H1 (cell line): ENCODE measurements around the gene KCNIP3. TPM values are rescaled to one million over a fixed set of nuclear protein-coding genes. Genes with fewer than 3 reads are reported as not detected.
A peak's percentile ranks its signal among the peaks of the same experiment; 100 is the strongest.

Experiments used
- CTCF ChIA-PET: fragments of 300-600 bp; sonication (Branson Sonifier 250); formaldehyde crosslinking; loops from one replicate; lab custom pipeline; 2021; ENCODE audit not compliant: partially characterized antibody; lab: Charles Lee
- POLR2A ChIA-PET: fragments of 300-600 bp; sonication (Branson Sonifier 250); formaldehyde crosslinking; loops from one replicate; lab custom pipeline; 2021; ENCODE audit warnings: inconsistent platforms; ENCODE audit not compliant: partially characterized antibody; lab: Charles Lee
- DNase-seq, 2 experiments: peaks; one replicate each; pipeline versions ENCODE4 v3.0.0 to v3.0.0-alpha.2; 2010 to 2022; ENCODE audit warnings: low spot score in 2 of 2, low read depth in 1 of 2, mixed read lengths in 1 of 2
- FAIRE-seq: peaks from 2 replicates; lab custom pipeline; 2011; peaks lifted over from hg19 to GRCh38; lab: Jason Lieb, UNC
- H2AFZ ChIP-seq: 2 replicates; pipeline ENCODE4 v1.8.1; 2012; ENCODE audit warnings: low read length, inconsistent platforms
- H2AK5ac ChIP-seq: 2 replicates; pipeline ENCODE4 v1.6.1; 2013; ENCODE audit warnings: low read depth, low read length
- H2BK120ac ChIP-seq: replicated peaks from 2 replicates; pipeline ENCODE3; 2013; ENCODE audit warnings: low read depth, low read length, inconsistent platforms
- H2BK12ac ChIP-seq: 2 replicates; pipeline ENCODE4 v1.6.1; 2013; ENCODE audit warnings: low read depth, low read length
- H2BK15ac ChIP-seq: 2 replicates; pipeline ENCODE4 v1.6.1; 2013; ENCODE audit warnings: low read length
- H2BK20ac ChIP-seq: 2 replicates; pipeline ENCODE4 v1.6.1; 2013; ENCODE audit warnings: low read length
- H2BK5ac ChIP-seq: 2 replicates; pipeline ENCODE4 v1.6.1; 2013; ENCODE audit warnings: low read depth, low read length
- H3K14ac ChIP-seq: 2 replicates; pipeline ENCODE4 v1.6.1; 2013; ENCODE audit warnings: inconsistent platforms; ENCODE audit not compliant: insufficient read length
- H3K18ac ChIP-seq: 2 replicates; pipeline ENCODE4 v1.6.1; 2013; ENCODE audit warnings: low read length; ENCODE audit errors: extremely low read depth
- H3K23ac ChIP-seq: 2 replicates; pipeline ENCODE4 v1.6.1; 2013; ENCODE audit warnings: inconsistent platforms; ENCODE audit not compliant: insufficient read length
- H3K23me2 ChIP-seq: 2 replicates; pipeline ENCODE4 v1.6.1; 2013; ENCODE audit warnings: low read depth, low read length
- H3K27ac ChIP-seq: 2 replicates; pipeline ENCODE4 v1.6.1; 2011; ENCODE audit warnings: low read depth, low read length, inconsistent platforms
- H3K27me3 ChIP-seq, 4 experiments: replicated peaks in 1 of 4; 1 replicate in 1 of 4; 2 replicates in 3 of 4; pipeline versions ENCODE4 v1.6.1 to v1.8.1; 2011 to 2013; ENCODE audit warnings: low read length in 3 of 4, mild to moderate bottlenecking in 3 of 4, inconsistent platforms in 2 of 4, mixed read lengths in 2 of 4, moderate library complexity in 1 of 4; ENCODE audit not compliant: control insufficient read depth in 3 of 4, insufficient read depth in 3 of 4; ENCODE audit errors: extremely low read depth in 1 of 4
- H3K36me3 ChIP-seq, 4 experiments: 2 replicates each; pipeline versions ENCODE4 v1.6.1 to v1.8.1; 2011 to 2013; ENCODE audit warnings: mild to moderate bottlenecking in 4 of 4, low read length in 3 of 4, moderate library complexity in 2 of 4, control low read depth in 1 of 4, inconsistent platforms in 1 of 4; ENCODE audit not compliant: insufficient read depth in 4 of 4, control insufficient read depth in 2 of 4
- H3K4ac ChIP-seq: replicated peaks from 2 replicates; pipeline ENCODE3; 2013; ENCODE audit warnings: low read length, low read depth, mixed read lengths, inconsistent platforms; ENCODE audit not compliant: insufficient read length
- H3K4me1 ChIP-seq, 4 experiments: replicated peaks in 1 of 4; 1 replicate in 1 of 4; 2 replicates in 3 of 4; pipeline versions ENCODE4 v1.6.1 to v1.8.1; 2011 to 2013; ENCODE audit warnings: low read length in 3 of 4, inconsistent platforms in 2 of 4, mixed read lengths in 1 of 4; ENCODE audit not compliant: insufficient read depth in 4 of 4, control insufficient read depth in 3 of 4
- H3K4me2 ChIP-seq, 2 experiments: 2 replicates each; pipeline versions ENCODE4 v1.6.1 to v1.8.1; 2011 to 2013; ENCODE audit warnings: low read depth in 2 of 2, low read length in 2 of 2, control low read depth in 1 of 2, inconsistent platforms in 1 of 2, mild to moderate bottlenecking in 1 of 2; ENCODE audit not compliant: insufficient read depth in 1 of 2
- H3K4me3 ChIP-seq, 4 experiments: fragments of 200-600, 300-600 bp in 1 of 4; sonication (generic), shearing (Covaris generic), sonication (Bioruptor Twin) in 1 of 4; 2 replicates each; pipeline versions ENCODE4 v1.5.1 to v1.8.1; 2011 to 2016; ENCODE audit warnings: low read length in 4 of 4, low read depth in 3 of 4, control low read depth in 2 of 4, inconsistent platforms in 2 of 4, mild to moderate bottlenecking in 2 of 4, mixed read lengths in 1 of 4, moderate library complexity in 1 of 4; ENCODE audit not compliant: insufficient read depth in 2 of 4; ENCODE audit errors: extremely low read depth in 1 of 4
- H3K56ac ChIP-seq: replicated peaks from 2 replicates; pipeline ENCODE3; 2013; ENCODE audit warnings: low read depth, mild to moderate bottlenecking, mixed read lengths, low read length, inconsistent platforms; ENCODE audit not compliant: insufficient read length
- H3K79me1 ChIP-seq: 2 replicates; pipeline ENCODE4 v1.6.1; 2013; ENCODE audit warnings: low read depth, low read length, control low read depth
- H3K79me2 ChIP-seq, 2 experiments: 2 replicates each; pipeline versions ENCODE4 v1.6.1 to v1.8.1; 2012 to 2013; ENCODE audit warnings: low read length in 2 of 2, mild to moderate bottlenecking in 2 of 2, inconsistent platforms in 1 of 2; ENCODE audit not compliant: insufficient read depth in 2 of 2, control insufficient read depth in 1 of 2
- H3K9ac ChIP-seq, 4 experiments: replicated peaks in 1 of 4; 1 replicate in 1 of 4; 2 replicates in 3 of 4; pipeline versions ENCODE4 v1.6.1 to v1.8.1; 2011 to 2013; ENCODE audit warnings: low read depth in 3 of 4, low read length in 3 of 4, control low read depth in 2 of 4, mild to moderate bottlenecking in 2 of 4, moderate library complexity in 2 of 4, inconsistent platforms in 1 of 4; ENCODE audit errors: extremely low read depth in 1 of 4
- H3K9me3 ChIP-seq, 2 experiments: 2 replicates each; pipeline versions ENCODE4 v1.6.1 to v1.8.1; 2012 to 2013; ENCODE audit warnings: mild to moderate bottlenecking in 2 of 2, moderate library complexity in 2 of 2, control low read depth in 1 of 2, inconsistent platforms in 1 of 2, low read depth in 1 of 2, low read length in 1 of 2, mixed read lengths in 1 of 2; ENCODE audit not compliant: insufficient read depth in 2 of 2
- H4K20me1 ChIP-seq, 2 experiments: replicated peaks in 1 of 2; 2 replicates each; pipeline versions ENCODE3 to v1.8.1; 2011 to 2013; ENCODE audit warnings: inconsistent platforms in 2 of 2, low read length in 2 of 2, mild to moderate bottlenecking in 1 of 2; ENCODE audit not compliant: insufficient read depth in 2 of 2, control insufficient read depth in 1 of 2
- H4K5ac ChIP-seq: 2 replicates; pipeline ENCODE4 v1.6.1; 2013; ENCODE audit warnings: low read length, low read depth, mixed read lengths, inconsistent platforms; ENCODE audit not compliant: insufficient read length
- H4K8ac ChIP-seq: 2 replicates; pipeline ENCODE4 v1.8.0; 2013; ENCODE audit warnings: mild to moderate bottlenecking, moderate library complexity, low read length, inconsistent platforms; ENCODE audit not compliant: insufficient read depth; ENCODE audit errors: extremely low read depth
- H4K91ac ChIP-seq: replicated peaks from 2 replicates; pipeline ENCODE3; 2013; ENCODE audit warnings: low read length, mixed read lengths, inconsistent platforms; ENCODE audit not compliant: insufficient read length
- CEBPB ChIP-seq: IDR thresholded peaks from 2 replicates; pipeline ENCODE4 v1.6.1; 2012; ENCODE audit warnings: low read depth, low read length
- CTBP2 ChIP-seq: IDR thresholded peaks from 2 replicates; pipeline ENCODE4 v1.7.0; 2011; ENCODE audit warnings: borderline replicate concordance, mild to moderate bottlenecking, moderate library complexity, mixed read lengths, low read length; ENCODE audit not compliant: insufficient read depth, insufficient read length
- EZH2 ChIP-seq: fragments of 200-600 bp; sonication (generic); IDR thresholded peaks from 2 replicates; pipeline ENCODE4 v1.7.1; 2012; ENCODE audit warnings: low read depth, mild to moderate bottlenecking, moderate library complexity, low read length, inconsistent platforms; ENCODE audit not compliant: severe bottlenecking
- KDM4A ChIP-seq: IDR thresholded peaks from one replicate; pipeline ENCODE4 v1.7.1; 2012; ENCODE audit warnings: low read depth, mild to moderate bottlenecking, moderate library complexity, low read length, inconsistent platforms; ENCODE audit not compliant: severe bottlenecking
- POLR2AphosphoS5 ChIP-seq: IDR thresholded peaks from 2 replicates; pipeline ENCODE4 v1.6.1; 2011; ENCODE audit warnings: low read depth, low read length
- POU5F1 ChIP-seq: IDR thresholded peaks from 2 replicates; pipeline ENCODE4 v1.6.1; 2011; ENCODE audit warnings: low read depth, mild to moderate bottlenecking, low read length, moderate library complexity
- ZNF274 ChIP-seq: IDR thresholded peaks from 2 replicates; pipeline ENCODE4 v1.7.0; 2012; ENCODE audit warnings: low read length, borderline replicate concordance; ENCODE audit errors: extremely low read depth
- WGBS, 2 experiments: shearing (Covaris generic) in 1 of 2; methylation state at CpG; one replicate each; pipeline versions ENCODE4 v1.1.6 to v1.1.7; 2013 to 2015; ENCODE audit warnings: low lambda C conversion rate in 2 of 2, mixed read lengths in 2 of 2, inconsistent platforms in 1 of 2, low coverage in 1 of 2, missing lambda C conversion rate in 1 of 2; ENCODE audit not compliant: insufficient replicate concordance in 2 of 2, insufficient coverage in 1 of 2, insufficient read length in 1 of 2; ENCODE audit errors: extremely low coverage in 1 of 2, missing lambda C conversion rate in 1 of 2; 5-methylcytosine and 5-hydroxymethylcytosine counted together
- polyA plus RNA-seq, 7 experiments: library from polyadenylated mRNA; depleted of rRNA in 3 of 7; stranded (reverse) in 5 of 7; unstranded in 2 of 7; fragments of >200 nt in 5 of 7; fragments of 200-250 nt in 2 of 7; gene quantifications; 1 replicate in 5 of 7; 2 replicates in 1 of 7; 4 replicates in 1 of 7; pipeline versions ENCODE4 v1.2.1 to v1.2.3, GENCODE V29; 2011 to 2013; ENCODE audit warnings: missing spikeins in 2 of 7, mixed read lengths in 2 of 7
- total RNA-seq: library from RNA; stranded (reverse); fragmentation: NEBNext Ultra II Directional; extraction: Animal tissue kit (Norgen Biotek cat#: 25700); gene quantifications from 2 replicates; pipeline ENCODE4 v1.2.1, GENCODE V29; 2021

KCNIP3 gene
- total and polyA plus RNA-seq, 2 of the 8 experiments (the other 6 are each of a cell fraction or from before 2014, with no cell fraction given), result 0.33 to 1.9 TPM

DNA sequence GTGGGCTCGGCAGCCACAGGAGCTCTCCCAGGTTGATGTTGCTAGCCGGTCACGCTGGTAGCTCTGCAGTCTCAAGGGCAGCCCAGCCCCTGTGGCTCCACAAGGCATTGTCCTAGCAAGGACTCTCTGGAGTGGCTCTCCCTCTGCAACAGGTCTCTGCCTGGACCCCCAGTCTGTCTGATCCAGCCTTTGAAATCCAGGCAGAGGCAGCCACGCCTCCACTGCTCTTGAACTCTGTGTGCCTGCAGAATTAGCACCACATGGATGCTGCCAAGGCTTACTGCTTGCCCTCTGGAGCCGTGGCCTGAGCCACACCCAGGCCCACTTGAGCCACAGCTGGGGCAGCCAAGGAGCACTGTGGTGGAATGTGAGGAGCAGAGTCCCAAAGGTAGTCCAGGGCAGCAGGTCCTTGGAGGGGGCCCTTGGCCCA, 62.4 kb downstream of the KCNIP3 start:
- Histone ChIP-seq H2AFZ (no peak overlapping the region), H3K56ac (no peak overlapping the region), H4K91ac (no peak overlapping the region), H3K79me1 (no peaks in the 10 kb centered on the region), H3K4me1 (no peaks in the 10 kb centered on the region), H3K4ac (no peak overlapping the region), H3K27ac (no peak overlapping the region), H3K14ac (no peak overlapping the region), H2BK120ac (no peak overlapping the region), H2BK5ac (no peak overlapping the region), H4K20me1 (no peaks in the 10 kb centered on the region), H3K36me3 (no peaks in the 10 kb centered on the region), H3K4me2 (no peak overlapping the region), H4K5ac (no peak overlapping the region), H2BK15ac (no peak overlapping the region), H3K9me3 (peaks cover 60 to 78% of the 10 kb centered on the region in 2 experiments), H3K23me2 (no peaks in the 10 kb centered on the region), H2BK12ac (no peak overlapping the region), H3K23ac (no peak overlapping the region), H3K4me3 (no peak overlapping the region), H4K8ac (no peak overlapping the region), H2BK20ac (no peak overlapping the region), H3K18ac (no peak overlapping the region), H3K9ac (no peak overlapping the region), H3K27me3 (peaks cover 0 to under 1% (median 0%) of the 10 kb centered on the region in 4 experiments; a peak in 2 of 7 replicates), H2AK5ac (no peak overlapping the region), H3K79me2 (no peaks in the 10 kb centered on the region)
- FAIRE-seq, result no peak
- WGBS, 2 experiments, result 69% methylated on average over 5 of the region's 5 CpGs; no CpG with 5 or more reads in 1 of the 2 experiments
- CTCF ChIA-PET, result no interaction called here
- TF ChIP-seq POLR2AphosphoS5 (no peak), POU5F1 (no peak), CEBPB (no peak), ZNF274 (no peak), EZH2 (no peak), KDM4A (no peak), CTBP2 (no peak)
- POLR2A ChIA-PET, result no interaction called here
- DNase-seq, result peak in 1 of 2 experiments; percentile 22
